HUES48 (cell line): ENCODE measurements around the gene MPDU1.
A peak's percentile ranks its signal among the peaks of the same experiment; 100 is the strongest.

Experiments used
- H3K27ac ChIP-seq: one replicate; pipeline ENCODE4 v1.7.0; 2013; ENCODE audit warnings: low read depth, low read length, inconsistent platforms
- H3K27me3 ChIP-seq: 2 replicates; pipeline ENCODE4 v1.6.1; 2013; ENCODE audit warnings: mild to moderate bottlenecking, low read length; ENCODE audit not compliant: control insufficient read depth, insufficient read depth
- H3K36me3 ChIP-seq: 2 replicates; pipeline ENCODE4 v1.6.1; 2013; ENCODE audit warnings: low read length; ENCODE audit not compliant: control insufficient read depth, insufficient read depth
- H3K4me1 ChIP-seq: 2 replicates; pipeline ENCODE4 v1.6.1; 2013; ENCODE audit warnings: mild to moderate bottlenecking, low read length; ENCODE audit not compliant: control insufficient read depth, insufficient read depth
- H3K4me3 ChIP-seq: 2 replicates; pipeline ENCODE4 v1.5.1; 2013; ENCODE audit warnings: mild to moderate bottlenecking, low read depth, low read length
- H3K9ac ChIP-seq: 2 replicates; pipeline ENCODE4 v1.6.1; 2013; ENCODE audit warnings: mild to moderate bottlenecking, low read depth, low read length, moderate library complexity
- H3K9me3 ChIP-seq: 2 replicates; pipeline ENCODE4 v1.6.1; 2013; ENCODE audit warnings: low read length; ENCODE audit not compliant: control insufficient read depth, insufficient read depth

Gene MPDU1

GRCh38 chr17:7626307-7626706 lies 42.7 kb downstream of the MPDU1 start:
- peaks cover 6% of the 10 kb centered on the region; the same call in 1 of the 2 replicates for H3K4me1 ChIP-seq
- H3K9ac ChIP-seq: no peak overlapping the region
- H3K36me3 ChIP-seq: no peaks in the 10 kb centered on the region
- H3K27ac ChIP-seq: no peak overlapping the region
- H3K9me3 ChIP-seq: no peaks in the 10 kb centered on the region
- H3K27me3 ChIP-seq: no peaks in the 10 kb centered on the region
- H3K4me3 ChIP-seq: peak overlapping the region; percentile 95; the same call in 1 of the 2 replicates

- peak overlapping the region; percentile 86 for H3K9ac ChIP-seq
- peak overlapping the region; percentile 95 for H3K4me3 ChIP-seq
- no peaks in the 10 kb centered on the region for H3K9me3 ChIP-seq
- H3K4me1 ChIP-seq: peaks cover 6% of the 10 kb centered on the region; the same call in 1 of the 2 replicates
- H3K27me3 ChIP-seq: no peaks in the 10 kb centered on the region
- no peaks in the 10 kb centered on the region for H3K36me3 ChIP-seq
- peak overlapping the region; percentile 99 for H3K27ac ChIP-seq
Observed at GRCh38 chr17:7626956-7627249, 43.3 kb downstream of the MPDU1 start.

- Histone ChIP-seq H3K27me3 (no peaks in the 10 kb centered on the region), H3K27ac (peak within 1 kb of the TSS; percentile 99), H3K4me1 (peaks cover 6% of the 10 kb centered on the region; the same call in 1 of the 2 replicates), H3K9ac (peak within 1 kb of the TSS; percentile 86), H3K9me3 (no peaks in the 10 kb centered on the region), H3K4me3 (peak within 1 kb of the TSS; percentile 95), H3K36me3 (no peaks in the 10 kb centered on the region)
Observed at GRCh38 chr17:7627250-7628121, 43.8 kb downstream of the MPDU1 start, which contains the start of gene SAT2. SAT2 (minus strand) TSS chr17:7627821; CDS start chr17:7627635, 186 bp downstream.

- Histone ChIP-seq H3K4me1 (peaks cover 15% of the 10 kb centered on the region), H3K9me3 (no peaks in the 10 kb centered on the region), H3K9ac (no peak within 1 kb of the TSS), H3K27ac (no peak within 1 kb of the TSS), H3K27me3 (no peaks in the 10 kb centered on the region), H3K36me3 (no peaks in the 10 kb centered on the region), H3K4me3 (no peak within 1 kb of the TSS)
Observed at GRCh38 chr17:7629939-7630571, 46.4 kb downstream of the MPDU1 start, which contains the start of gene SHBG. SHBG (plus strand) TSS chr17:7630135; CDS start chr17:7630173, 38 bp downstream.

GRCh38 chr17:7631398-7632380 lies 48.0 kb downstream of the MPDU1 start:
- Histone ChIP-seq H3K4me1 (peaks cover 20% of the 10 kb centered on the region), H3K36me3 (no peaks in the 10 kb centered on the region), H3K27ac (no peak overlapping the region), H3K9me3 (no peaks in the 10 kb centered on the region), H3K4me3 (no peak overlapping the region), H3K27me3 (no peaks in the 10 kb centered on the region), H3K9ac (no peak overlapping the region)

- Histone ChIP-seq H3K27ac (no peak overlapping the region), H3K9me3 (no peaks in the 10 kb centered on the region), H3K4me1 (peaks cover 18% of the 10 kb centered on the region), H3K9ac (no peak overlapping the region), H3K27me3 (no peaks in the 10 kb centered on the region), H3K36me3 (no peaks in the 10 kb centered on the region), H3K4me3 (no peak overlapping the region)
Observed at GRCh38 chr17:7632492-7632894, 48.8 kb downstream of the MPDU1 start.

- Histone ChIP-seq H3K36me3 (no peaks in the 10 kb centered on the region), H3K27me3 (no peaks in the 10 kb centered on the region), H3K27ac (no peak overlapping the region), H3K9ac (no peak overlapping the region), H3K4me1 (peaks cover 18% of the 10 kb centered on the region), H3K9me3 (no peaks in the 10 kb centered on the region), H3K4me3 (no peak overlapping the region)
Observed at GRCh38 chr17:7633093-7633492, 49.4 kb downstream of the MPDU1 start.

GRCh38 chr17:7634384-7634783 lies 50.7 kb downstream of the MPDU1 start:
- Histone ChIP-seq H3K36me3 (no peaks in the 10 kb centered on the region), H3K4me3 (no peak overlapping the region), H3K4me1 (peaks cover 18% of the 10 kb centered on the region), H3K27ac (no peak overlapping the region), H3K9me3 (no peaks in the 10 kb centered on the region), H3K27me3 (no peaks in the 10 kb centered on the region), H3K9ac (no peak overlapping the region)

GRCh38 chr17:7636163-7636562 lies 52.5 kb downstream of the MPDU1 start:
- Histone ChIP-seq H3K27ac (no peak overlapping the region), H3K27me3 (no peaks in the 10 kb centered on the region), H3K9me3 (no peaks in the 10 kb centered on the region), H3K36me3 (no peaks in the 10 kb centered on the region), H3K9ac (no peak overlapping the region), H3K4me1 (peaks cover 18% of the 10 kb centered on the region), H3K4me3 (no peak overlapping the region)
